T-cell (primary cell): Measurements from ENCODE around the gene NELFCD. TPM values are rescaled to one million over a fixed set of nuclear protein-coding genes. Genes with fewer than 3 reads are reported as not detected.

Experiments used
- ATAC-seq, 4 experiments: fragments of 200-7000 bp in 3 of 4; fragments of 150-1000 bp in 1 of 4; cut with Tn5 transposase; replicated peaks in 1 of 4; 1 replicate in 3 of 4; 2 replicates in 1 of 4; pipeline ENCODE4 v1.10.0; 2021; ENCODE audit warnings: moderate library complexity in 3 of 4, mild to moderate bottlenecking in 2 of 4, moderate number of reproducible peaks in 1 of 4
- CTCF ChIA-PET, 2 donors: fragments of 300-600 bp; sonication (Branson Sonifier 250); formaldehyde crosslinking; loops; one replicate each; lab custom pipeline; 2022; ENCODE audit warnings: antibody characterized with exemption in 2 of 2; lab: Charles Lee
- POLR2A ChIA-PET, 2 donors: fragments of 300-600 bp; sonication (Branson Sonifier 250); formaldehyde crosslinking; loops; one replicate each; lab custom pipeline; 2022; ENCODE audit warnings: antibody characterized with exemption in 2 of 2; lab: Charles Lee
- DNase-seq, 35 experiments: peaks; one replicate each; pipeline versions ENCODE4 v3.0.0 to v3.0.0-alpha.2; 2013 to 2023
- H3K27ac ChIP-seq: one replicate; pipeline ENCODE4 v1.5.1; 2013; ENCODE audit warnings: low read length
- H3K27me3 ChIP-seq, 2 experiments: replicated peaks in 1 of 2; 1 replicate in 1 of 2; 2 replicates in 1 of 2; pipeline versions ENCODE4 v1.6.1 to v1.7.0; 2013; ENCODE audit warnings: low read length in 1 of 2, mixed read lengths in 1 of 2; ENCODE audit not compliant: control insufficient read depth in 2 of 2, insufficient read depth in 2 of 2; ENCODE audit errors: extremely low read depth in 1 of 2
- H3K36me3 ChIP-seq, 2 donors: 1 replicate in 1 of 2; 2 replicates in 1 of 2; pipeline versions ENCODE4 v1.6.1 to v1.7.0; 2013; ENCODE audit warnings: low read length in 1 of 2; ENCODE audit not compliant: control insufficient read depth in 2 of 2, insufficient read depth in 1 of 2; ENCODE audit errors: extremely low read depth in 1 of 2
- H3K4me1 ChIP-seq, 2 experiments: 1 replicate in 1 of 2; 2 replicates in 1 of 2; pipeline versions ENCODE4 v1.6.1 to v1.7.0; 2013; ENCODE audit warnings: low read length in 2 of 2, mixed read lengths in 1 of 2; ENCODE audit not compliant: insufficient read depth in 2 of 2, control insufficient read depth in 1 of 2; ENCODE audit errors: extremely low read depth in 1 of 2
- H3K4me3 ChIP-seq, 2 donors: 1 replicate in 1 of 2; 2 replicates in 1 of 2; pipeline versions ENCODE4 v1.5.1 to v1.7.0; 2013; ENCODE audit warnings: mild to moderate bottlenecking in 2 of 2, low read length in 1 of 2, moderate library complexity in 1 of 2; ENCODE audit not compliant: control insufficient read depth in 1 of 2; ENCODE audit errors: extremely low read depth in 1 of 2
- H3K9me3 ChIP-seq: 2 replicates; pipeline ENCODE4 v1.7.0; 2013
- H3K27ac Mint-ChIP-seq, 2 donors: one replicate each; pipeline ENCODE4 v1.8.0; 2020 to 2021; ENCODE audit warnings: mild to moderate bottlenecking in 2 of 2, mixed read lengths in 2 of 2
- H3K27me3 Mint-ChIP-seq, 2 donors: one replicate each; pipeline ENCODE4 v1.8.0; 2021 to 2022; ENCODE audit warnings: mixed read lengths in 2 of 2
- H3K36me3 Mint-ChIP-seq: one replicate; pipeline ENCODE4 v1.8.0; 2021; ENCODE audit warnings: mixed read lengths
- H3K4me1 Mint-ChIP-seq, 3 donors: one replicate each; pipeline ENCODE4 v1.8.0; 2020 to 2022; ENCODE audit warnings: mixed read lengths in 3 of 3, mild to moderate bottlenecking in 1 of 3
- H3K4me3 Mint-ChIP-seq, 3 donors: one replicate each; pipeline ENCODE4 v1.8.0; 2020 to 2022; ENCODE audit warnings: mild to moderate bottlenecking in 3 of 3, mixed read lengths in 3 of 3, moderate library complexity in 3 of 3
- H3K9me3 Mint-ChIP-seq, 3 donors: one replicate each; pipeline ENCODE4 v1.8.0; 2020 to 2022; ENCODE audit warnings: mixed read lengths in 3 of 3
- WGBS: methylation state at CpG from one replicate; pipeline ENCODE4 v1.1.5; 2013; ENCODE audit warnings: missing lambda C conversion rate; ENCODE audit not compliant: insufficient coverage; 5-methylcytosine and 5-hydroxymethylcytosine counted together
- total RNA-seq, 35 experiments: library from RNA in 6 of 35; stranded (reverse) in 6 of 35; fragments of 120-200 nt in 1 of 35; gene quantifications; one replicate each; pipeline versions ENCODE4 v1.2.1 to v1.2.4 and lab custom pipeline; 2013 to 2026

NELFCD gene
- total RNA-seq, 5 donors from 2014 or later (not counting 1 experiment from before 2014, with no cell fraction given): 72.6 to 95.4 (median 90.4) TPM

DNA sequence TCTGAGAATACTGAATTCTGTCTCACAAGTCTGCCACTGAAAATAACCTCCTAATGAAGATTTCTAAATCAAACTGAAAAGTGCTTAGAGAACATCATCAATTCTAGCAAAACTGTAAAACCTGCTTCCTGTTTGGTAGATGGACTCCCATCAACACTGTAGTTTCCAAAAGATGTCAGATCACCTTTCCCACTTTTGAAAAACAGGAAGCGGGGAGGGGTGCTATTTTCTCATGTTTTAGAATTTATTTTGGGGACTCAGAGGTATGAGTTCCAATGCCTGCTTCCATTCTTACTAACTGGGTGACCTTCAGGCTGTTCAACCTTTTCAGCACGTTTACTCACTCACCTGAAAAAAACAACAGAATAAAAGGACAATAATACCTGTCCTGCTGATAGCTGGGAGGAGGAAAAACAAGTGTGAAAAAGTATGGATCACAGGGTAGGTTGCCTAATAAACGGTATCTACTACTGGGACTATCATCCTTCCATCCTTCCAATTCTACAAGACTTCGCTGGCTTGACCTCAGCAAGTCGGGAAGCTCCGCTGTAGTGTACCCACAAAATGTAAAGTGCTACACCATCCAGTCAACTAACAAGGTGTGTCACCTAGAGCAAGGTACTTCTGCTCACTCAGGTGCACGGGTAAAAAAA, 50.0 kb downstream of the NELFCD start:
- Histone ChIP-seq H3K36me3 (peaks cover 0 to 52% of the 10 kb centered on the region in 2 donors), H3K9me3 (no peaks in the 10 kb centered on the region), H3K4me1 (peaks cover 30 to 41% of the 10 kb centered on the region in 2 experiments), H3K27me3 (no peaks in the 10 kb centered on the region), H3K4me3 (peak overlapping the region; percentile 78 to 88), H3K27ac (no peak overlapping the region)
- DNase-seq (no peak), ATAC-seq (no peak)
- peak overlapping the region; percentile 91 to 95 (median 94) for H3K4me3 Mint-ChIP-seq
- no peaks in the 10 kb centered on the region for H3K9me3 Mint-ChIP-seq
- peaks cover 58 to 64% (median 59%) of the 10 kb centered on the region in 3 donors for H3K4me1 Mint-ChIP-seq
- ChIA-PET POLR2A (interaction anchor here (0.5 to 2.2 kb wide), 5 partner anchors 11 to 163 kb away, joined by 3 to 31 read pairs (median 4); partner anchors contain the start of gene PRELID3B (in 1 of the 2)), CTCF (interaction anchor here (0.6 to 1.7 kb wide), 6 partner anchors 11 to 383 kb away, joined by 3 to 14 read pairs (median 6); partner anchors contain the start of gene PRELID3B (in 1 of the 2))
- peak overlapping the region; percentile 94 to 96 for H3K27ac Mint-ChIP-seq
- 17% methylated on average over 1 of the region's 7 CpGs for WGBS
- H3K27me3 Mint-ChIP-seq: no peaks in the 10 kb centered on the region
- peaks cover 54% of the 10 kb centered on the region for H3K36me3 Mint-ChIP-seq

DNA sequence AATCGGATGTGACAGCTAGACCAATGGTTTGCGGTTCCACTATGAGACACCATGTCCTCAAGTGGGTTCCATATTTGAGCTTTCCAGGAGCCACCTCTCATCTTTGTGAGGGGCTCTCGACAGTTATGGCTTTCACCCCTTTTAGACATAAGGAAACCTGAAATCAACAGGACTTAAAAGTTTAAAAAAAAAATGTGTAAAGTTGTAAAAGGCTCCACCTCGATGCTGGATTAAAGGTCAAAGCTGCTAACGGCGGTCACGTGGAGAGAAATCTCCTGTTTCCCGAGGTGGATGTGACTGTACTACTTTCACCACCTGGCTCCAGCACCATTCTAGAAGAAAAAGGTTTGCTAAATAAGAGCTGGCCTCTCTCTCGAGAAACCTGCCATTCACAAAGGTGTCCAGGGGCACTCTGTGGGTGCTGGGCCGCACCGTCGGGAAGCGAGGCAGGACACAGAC, 50.5 kb downstream of the NELFCD start:
- ChIA-PET POLR2A (interaction anchor here (0.5 to 2.2 kb wide), 6 partner anchors 11 to 339 kb away, joined by 3 to 31 read pairs (median 4); partner anchors contain the start of genes NPEPL1 (in 1 of the 2), PRELID3B (in 1 of the 2) and ZNF831 (in 1 of the 2)), CTCF (interaction anchor here in 1 of 2 donors (0.7 to 1.7 kb wide), 9 partner anchors 10 to 222 kb away, joined by 3 to 12 read pairs (median 4); partner anchors contain the start of gene PRELID3B)
- Histone ChIP-seq H3K9me3 (no peaks in the 10 kb centered on the region), H3K36me3 (peaks cover 0 to 54% of the 10 kb centered on the region in 2 donors), H3K27ac (peak overlapping the region; percentile 70), H3K4me1 (peaks cover 30 to 41% of the 10 kb centered on the region in 2 experiments), H3K27me3 (no peaks in the 10 kb centered on the region), H3K4me3 (peak overlapping the region; percentile 78 to 88)
- Mint-ChIP-seq H3K4me1 (peaks cover 54 to 59% (median 56%) of the 10 kb centered on the region in 3 donors), H3K27ac (peak overlapping the region; percentile 94 to 96), H3K4me3 (peak overlapping the region; percentile 91 to 95 (median 94)), H3K27me3 (no peaks in the 10 kb centered on the region), H3K9me3 (no peaks in the 10 kb centered on the region), H3K36me3 (peaks cover 58% of the 10 kb centered on the region)
- 0% methylated on average over 7 of the region's 13 CpGs for WGBS
- DNase-seq (peak in 1 of 35 experiments; percentile 45), ATAC-seq (no peak)

DNA sequence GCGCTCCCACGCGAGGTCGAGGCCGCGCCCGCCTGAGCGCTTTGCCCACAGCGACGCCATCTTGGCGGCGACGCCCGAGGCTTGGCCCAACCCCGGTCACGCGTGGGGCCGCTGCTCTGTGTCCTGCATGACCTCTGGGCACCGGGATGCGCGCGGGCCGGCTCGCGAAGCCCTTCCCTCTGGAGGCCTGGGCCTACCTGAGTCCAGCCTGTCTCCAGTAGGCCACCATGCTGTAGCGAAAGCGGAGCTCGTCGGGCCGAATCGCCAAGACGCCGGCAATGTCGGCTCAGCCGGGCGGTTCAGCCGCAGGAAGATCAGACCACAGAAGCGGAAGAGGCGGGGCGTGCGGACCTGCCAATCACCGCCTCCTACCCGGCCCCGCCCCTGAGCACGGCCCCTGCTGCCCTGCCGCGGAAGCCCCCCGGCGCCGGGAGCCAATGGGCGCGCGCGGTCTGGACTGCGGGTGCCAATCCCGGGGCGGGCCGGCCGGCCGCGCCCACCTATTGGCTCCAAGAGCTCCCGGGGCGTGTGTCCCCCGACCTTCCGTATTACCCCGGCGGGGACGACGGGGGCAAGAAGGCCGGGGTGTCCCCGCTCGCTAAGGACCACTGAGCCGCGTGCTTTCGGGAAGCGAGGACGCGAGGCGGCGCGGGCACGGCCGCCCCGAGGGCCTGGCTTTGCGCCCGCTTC, 51.1 kb downstream of the NELFCD start, which contains the start of gene ATP5F1E:
Gene ATP5F1E (minus strand): TSS at position 313 of the 690 bp plus-strand sequence. CDS start 84 bp downstream, at position 229.
- Histone ChIP-seq H3K27me3 (no peaks in the 10 kb centered on the region), H3K4me3 (peak within 1 kb of the TSS; percentile 78 to 88), H3K4me1 (peaks cover 27 to 37% of the 10 kb centered on the region in 2 experiments), H3K9me3 (no peaks in the 10 kb centered on the region), H3K27ac (peak within 1 kb of the TSS; percentile 78), H3K36me3 (peaks cover 0 to 53% of the 10 kb centered on the region in 2 donors)
- DNase-seq (peak; percentile 91 to 98 (median 96)), ATAC-seq (peak; percentile 95 to 99 (median 96))
- Mint-ChIP-seq H3K27ac (peak within 1 kb of the TSS; percentile 94 to 96), H3K9me3 (no peaks in the 10 kb centered on the region), H3K36me3 (peaks cover 58% of the 10 kb centered on the region), H3K4me3 (peak within 1 kb of the TSS; percentile 91 to 95 (median 94)), H3K4me1 (peaks cover 54 to 59% (median 56%) of the 10 kb centered on the region in 3 donors), H3K27me3 (no peaks in the 10 kb centered on the region)
- WGBS: under 1% methylated on average over 86 of the region's 86 CpGs
- POLR2A ChIA-PET: interaction anchor here (0.6 to 2.2 kb wide), 11 partner anchors 10 to 339 kb away, joined by 3 to 31 read pairs (median 3); partner anchors contain the start of genes NPEPL1 (in 1 of the 2), PRELID3B (in 1 of the 2) and ZNF831 (in 1 of the 2)
- CTCF ChIA-PET: interaction anchor here (0.5 to 1.7 kb wide), 13 partner anchors 10 to 221 kb away, joined by 3 to 12 read pairs (median 3); partner anchors contain the start of gene PRELID3B (in 1 of the 2)

DNA sequence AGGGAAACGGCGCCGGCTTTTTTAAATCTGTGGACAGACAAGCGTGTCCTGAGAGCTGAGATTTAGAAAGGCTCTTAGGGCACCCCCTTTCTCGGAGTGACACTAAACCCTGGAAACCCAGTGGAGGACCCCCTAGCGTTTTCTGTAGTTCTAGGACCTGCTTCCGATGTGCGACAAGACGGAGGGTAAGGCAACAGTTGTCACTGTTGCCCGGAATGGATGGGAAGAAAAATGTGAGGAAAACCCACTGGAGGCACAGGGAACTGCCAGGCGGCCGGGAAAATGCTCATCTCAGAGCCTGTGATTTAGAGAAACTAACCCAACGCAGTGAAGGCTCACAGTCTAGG, 51.6 kb downstream of the NELFCD start:
- peaks cover 58% of the 10 kb centered on the region for H3K36me3 Mint-ChIP-seq

DNA sequence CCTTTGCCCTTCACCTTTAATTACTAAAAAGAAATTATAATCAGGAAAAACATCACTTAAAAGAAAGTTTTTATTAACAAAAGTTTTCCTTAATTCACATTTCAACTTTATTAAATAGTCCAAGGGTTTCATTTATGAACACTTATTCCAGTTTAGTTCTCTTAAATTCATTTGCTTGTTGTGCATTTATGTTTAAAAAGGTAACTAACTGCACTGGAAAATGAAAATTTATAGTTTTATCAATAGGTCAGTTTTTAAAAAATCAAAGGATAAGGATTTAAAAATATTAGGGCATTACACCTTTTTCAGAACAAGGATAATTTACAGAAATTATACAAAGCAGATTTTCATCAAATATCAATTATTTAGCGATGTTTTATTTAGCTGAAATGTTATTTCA, 52.0 kb downstream of the NELFCD start:
- Histone ChIP-seq H3K4me3 (peak overlapping the region in 1 of 2 donors; percentile 62), H3K27me3 (no peaks in the 10 kb centered on the region), H3K4me1 (peaks cover 23 to 37% of the 10 kb centered on the region in 2 experiments), H3K36me3 (peaks cover 0 to 54% of the 10 kb centered on the region in 2 donors), H3K27ac (peak overlapping the region; percentile 78), H3K9me3 (no peaks in the 10 kb centered on the region)
- Mint-ChIP-seq H3K27me3 (no peaks in the 10 kb centered on the region), H3K4me3 (peak overlapping the region; percentile 83 to 95 (median 91)), H3K27ac (peak overlapping the region; percentile 92 to 96), H3K4me1 (peaks cover 47 to 57% (median 49%) of the 10 kb centered on the region in 3 donors), H3K36me3 (peaks cover 59% of the 10 kb centered on the region), H3K9me3 (no peaks in the 10 kb centered on the region)
- CTCF ChIA-PET: no interaction called here
- DNase-seq (no peak), ATAC-seq (no peak)
- no CpG with 5 or more reads among the region's 1 CpG for WGBS
- POLR2A ChIA-PET: interaction anchor here in 1 of 2 donors (0.6 to 1.1 kb wide), 2 partner anchors 25 to 55 kb away, joined by 3 read pairs; no protein-coding TSS in a partner anchor

More for the DNA sequence above, 51.6 kb downstream of the NELFCD start:
- H3K27ac ChIP-seq: peak overlapping the region; percentile 78
- H3K27ac Mint-ChIP-seq: peak overlapping the region; percentile 92 to 96
- H3K9me3 Mint-ChIP-seq: no peaks in the 10 kb centered on the region
- DNase-seq (no peak), ATAC-seq (peak in 1 of 4 experiments; percentile 22)
- no peaks in the 10 kb centered on the region for H3K27me3 Mint-ChIP-seq
- H3K4me3 ChIP-seq: peak overlapping the region; percentile 58 to 62
- H3K4me1 Mint-ChIP-seq: peaks cover 51 to 58% (median 51%) of the 10 kb centered on the region in 3 donors
- H3K36me3 ChIP-seq: peaks cover 0 to 53% of the 10 kb centered on the region in 2 donors
- WGBS: 5% methylated on average over 9 of the region's 13 CpGs
- POLR2A ChIA-PET: interaction anchor here (0.6 to 2.2 kb wide), 9 partner anchors 9 to 134 kb away, joined by 3 to 31 read pairs (median 3); partner anchors contain the start of genes PRELID3B (in 1 of the 2) and ZNF831 (in 1 of the 2)
- H3K27me3 ChIP-seq: no peaks in the 10 kb centered on the region
- peak overlapping the region; percentile 83 to 95 (median 91) for H3K4me3 Mint-ChIP-seq
- peaks cover 23 to 37% of the 10 kb centered on the region in 2 experiments for H3K4me1 ChIP-seq
- H3K9me3 ChIP-seq: no peaks in the 10 kb centered on the region
- CTCF ChIA-PET: interaction anchor here (0.6 to 1.7 kb wide), 9 partner anchors 9 to 175 kb away, joined by 3 to 12 read pairs (median 3); partner anchors contain the start of gene PRELID3B (in 1 of the 2)
